HG02981 (cell line): ENCODE data around the gene EMID1.
"Not testable (repeated sequence)": the region's sequence is repeated elsewhere in the genome, so short reads cannot be mapped to it uniquely, and the experiment has no call there.

Experiments used
- ATAC-seq: cut with Tn5 transposase; IDR thresholded peaks from one replicate; pipeline ENCODE4 v1.9.1; 2021; ENCODE audit warnings: mild to moderate bottlenecking, moderate library complexity; ENCODE audit not compliant: unreplicated experiment

Gene EMID1

GRCh38 chr22:29208879-29209623, 3.4 kb downstream of the EMID1 start:
- ATAC-seq: no peak

GRCh38 chr22:29209624-29209929, 3.9 kb downstream of the EMID1 start:
- ATAC-seq: no peak

DNA sequence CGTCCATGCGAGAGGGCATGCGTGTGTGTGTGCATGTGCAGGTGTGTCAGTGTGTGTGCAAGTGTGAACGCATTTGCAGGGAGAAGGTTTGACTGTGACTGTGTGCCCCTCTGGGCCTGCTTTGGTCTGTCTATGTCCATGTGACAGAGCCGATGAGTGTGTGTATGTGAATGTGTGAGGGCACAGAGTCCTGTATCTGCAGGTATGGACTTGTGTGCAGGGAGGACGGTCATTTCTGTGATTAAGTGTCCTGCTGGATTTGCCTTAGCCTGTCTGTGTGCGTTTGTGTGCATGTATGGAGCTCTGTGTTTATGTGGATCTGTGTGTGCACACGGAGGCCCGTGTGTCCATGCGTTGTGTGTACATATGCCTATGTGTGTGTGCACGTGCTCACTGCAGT, 5.4 kb downstream of the EMID1 start:
- ATAC-seq: no peak

- no peak for ATAC-seq
These were observed 5.8 kb downstream of the EMID1 start for GRCh38 chr22:29211466-29211865.

GRCh38 chr22:29212743-29213142, 7.0 kb downstream of the EMID1 start:
- no peak for ATAC-seq

DNA sequence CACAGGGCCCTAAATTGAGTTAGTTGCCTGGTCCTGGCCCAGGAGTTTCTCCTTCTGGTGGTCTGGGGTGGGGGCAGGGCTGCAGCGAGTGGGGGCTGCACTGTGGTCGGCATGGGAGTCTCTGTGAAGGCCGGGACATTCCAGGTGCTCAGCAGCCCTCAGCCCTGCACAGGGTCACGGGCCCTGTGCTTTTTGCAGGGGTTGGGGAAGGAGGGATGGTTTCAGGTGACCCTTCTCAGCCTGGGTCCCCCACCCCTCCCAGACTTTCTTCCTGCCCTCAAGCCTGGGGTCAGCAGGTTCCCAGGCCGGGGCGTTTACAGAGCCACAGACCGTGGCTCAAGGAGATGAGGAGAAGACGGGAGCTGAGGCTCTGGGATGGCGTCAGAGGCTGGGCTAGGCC, 7.8 kb downstream of the EMID1 start:
- ATAC-seq: no peak

DNA sequence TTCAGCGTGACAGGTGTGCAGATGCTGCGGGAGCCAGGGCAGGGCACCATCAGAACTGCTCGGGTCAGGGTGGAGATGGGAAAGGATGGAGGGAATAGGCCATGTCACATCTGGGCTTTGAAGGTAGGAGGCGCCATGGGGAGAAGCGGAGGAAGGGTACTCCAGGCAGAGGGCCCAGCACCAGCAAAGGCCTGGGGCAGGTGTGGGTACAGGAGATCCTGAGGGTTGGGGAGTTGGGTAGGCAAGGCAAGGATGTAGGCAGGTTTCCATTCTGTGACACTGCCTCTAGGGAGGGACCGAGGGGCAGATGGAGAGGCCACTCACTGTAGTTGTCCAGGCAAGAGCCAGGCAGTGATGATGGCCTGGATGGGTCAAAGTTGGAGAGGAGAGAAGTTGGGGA, 8.5 kb downstream of the EMID1 start:
- no peak for ATAC-seq

- ATAC-seq: no peak
These were observed 9.5 kb downstream of the EMID1 start for GRCh38 chr22:29215012-29215860.

- no peak for ATAC-seq
These were observed 10.5 kb downstream of the EMID1 start for GRCh38 chr22:29216011-29216872.

DNA sequence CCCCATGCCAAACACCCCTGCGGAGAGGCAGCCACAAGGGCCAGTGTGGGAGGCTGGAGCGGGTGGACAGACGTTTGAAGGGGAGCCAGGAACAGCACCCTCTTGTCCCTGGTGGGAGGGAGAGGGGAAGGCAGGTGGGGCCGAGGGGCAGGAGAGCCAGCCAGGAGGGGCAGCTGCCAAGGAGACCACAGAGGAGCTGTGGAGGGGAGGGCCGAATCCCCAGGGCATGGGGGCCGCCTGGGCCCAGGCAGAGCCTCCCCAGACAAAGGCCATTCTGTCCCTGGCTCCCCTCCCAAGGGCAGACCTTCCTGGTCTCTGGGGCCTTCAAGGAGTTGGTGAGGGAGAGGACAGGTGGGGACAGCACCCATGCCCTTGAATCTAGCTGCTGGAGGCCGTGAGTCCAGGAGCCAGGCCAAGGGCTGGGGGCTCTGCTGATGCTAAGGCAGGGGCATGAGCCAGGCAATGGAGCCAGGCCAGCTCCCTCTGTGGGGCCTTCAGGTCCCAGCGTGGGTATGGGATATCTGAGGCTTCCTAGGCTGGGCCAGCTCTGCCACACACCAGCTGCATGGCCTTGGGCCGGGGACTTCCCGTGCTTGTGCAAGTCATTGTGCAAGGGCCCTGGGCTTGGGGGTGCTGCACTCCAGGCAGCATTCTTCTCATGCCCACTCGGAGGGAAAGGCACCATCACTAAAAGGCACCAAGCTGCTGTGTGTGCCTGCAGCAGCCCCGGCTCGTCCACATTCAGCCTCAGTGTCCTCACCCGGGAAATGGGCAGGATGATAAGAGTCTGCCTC, 11.4 kb downstream of the EMID1 start:
- ATAC-seq: no peak

- ATAC-seq: no peak
These were observed 12.4 kb downstream of the EMID1 start for GRCh38 chr22:29217827-29218757.

DNA sequence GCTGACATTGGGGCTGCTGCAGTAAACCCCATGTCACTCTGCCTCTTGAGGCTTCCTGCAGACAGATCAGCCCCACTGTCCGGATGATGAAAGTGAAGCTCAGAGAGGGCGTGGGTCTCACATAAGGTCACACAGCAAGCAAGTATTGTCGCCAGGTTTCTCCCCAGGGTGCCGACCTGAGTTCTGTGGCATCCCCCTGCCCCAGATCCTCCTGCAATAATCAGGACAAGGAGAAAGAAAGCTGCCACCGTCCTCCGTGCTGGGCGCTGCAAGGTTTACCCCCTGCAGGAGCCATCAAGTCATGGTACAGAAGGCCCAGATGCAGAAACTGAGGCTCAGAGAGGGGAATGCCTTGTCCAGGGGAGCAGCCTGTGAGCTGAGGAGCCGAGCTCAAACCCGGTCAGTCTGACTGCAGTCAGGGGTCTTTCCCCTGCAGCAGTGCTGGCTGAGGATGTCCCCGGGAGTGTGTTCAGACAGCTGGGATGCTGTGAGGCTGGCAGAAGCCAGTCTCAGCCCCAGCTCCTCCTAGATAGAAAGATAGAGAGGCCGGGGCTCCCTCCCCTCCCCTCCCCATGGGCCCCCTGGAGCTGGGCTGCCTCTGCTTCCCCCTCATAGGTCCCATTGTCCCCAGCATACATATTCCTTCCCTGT, 13.2 kb downstream of the EMID1 start:
- ATAC-seq: no peak

DNA sequence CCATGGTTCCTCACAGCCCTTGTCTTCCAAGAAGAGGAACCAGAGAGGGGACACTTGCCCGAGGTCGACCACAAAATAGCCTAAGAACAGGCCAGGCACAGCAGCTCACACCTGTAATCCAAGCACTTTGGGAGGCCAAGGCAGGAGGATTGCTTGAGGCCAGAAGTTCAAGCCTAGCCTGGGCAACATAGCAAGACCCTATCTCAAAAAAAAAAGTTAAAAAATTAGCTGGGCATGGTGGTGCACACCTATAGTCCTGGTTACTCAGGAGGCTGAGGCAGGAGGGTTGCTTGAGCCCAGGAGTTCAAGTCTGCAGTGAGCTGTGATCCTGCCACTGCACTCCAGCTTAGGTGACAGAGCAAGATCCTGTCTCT, 13.7 kb downstream of the EMID1 start:
- not testable (repeated sequence) for ATAC-seq

DNA sequence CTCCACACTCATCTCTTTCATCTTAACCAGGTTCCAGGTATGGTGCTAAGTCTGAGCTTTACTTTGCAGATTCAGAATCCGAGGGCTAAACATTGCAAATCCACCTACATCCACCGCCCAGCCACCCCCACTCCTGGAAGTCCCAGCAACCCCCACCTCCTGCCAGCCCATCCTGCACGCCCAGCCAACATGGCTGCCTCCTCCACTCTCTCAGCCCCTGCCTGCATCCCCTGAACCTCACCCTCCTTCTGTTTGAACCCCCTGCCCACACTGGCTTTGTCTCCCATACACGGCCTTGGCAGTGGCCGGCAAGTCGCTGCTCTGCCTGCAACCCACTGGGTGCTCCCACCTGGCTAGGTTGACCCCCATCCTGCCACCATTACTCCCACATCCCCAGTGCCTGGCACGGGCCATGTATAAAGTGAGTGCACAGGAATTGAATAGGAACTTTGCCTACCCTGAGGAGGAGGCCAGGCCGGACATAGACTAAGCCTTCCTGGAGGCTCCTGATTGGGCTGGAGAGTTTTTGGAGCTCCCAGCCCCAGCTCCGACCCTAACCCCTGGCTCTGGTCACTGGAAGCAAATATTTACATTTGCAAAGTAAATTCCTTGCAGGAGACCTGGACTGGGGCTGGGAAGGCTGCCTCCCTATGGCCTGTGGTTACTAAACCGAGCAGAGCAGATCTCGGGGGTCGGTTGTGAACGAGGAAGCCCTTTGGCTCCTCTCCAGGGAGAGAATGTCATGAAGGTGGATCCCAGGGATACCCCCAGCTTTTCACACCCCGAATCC, 14.4 kb downstream of the EMID1 start:
- no peak for ATAC-seq

DNA sequence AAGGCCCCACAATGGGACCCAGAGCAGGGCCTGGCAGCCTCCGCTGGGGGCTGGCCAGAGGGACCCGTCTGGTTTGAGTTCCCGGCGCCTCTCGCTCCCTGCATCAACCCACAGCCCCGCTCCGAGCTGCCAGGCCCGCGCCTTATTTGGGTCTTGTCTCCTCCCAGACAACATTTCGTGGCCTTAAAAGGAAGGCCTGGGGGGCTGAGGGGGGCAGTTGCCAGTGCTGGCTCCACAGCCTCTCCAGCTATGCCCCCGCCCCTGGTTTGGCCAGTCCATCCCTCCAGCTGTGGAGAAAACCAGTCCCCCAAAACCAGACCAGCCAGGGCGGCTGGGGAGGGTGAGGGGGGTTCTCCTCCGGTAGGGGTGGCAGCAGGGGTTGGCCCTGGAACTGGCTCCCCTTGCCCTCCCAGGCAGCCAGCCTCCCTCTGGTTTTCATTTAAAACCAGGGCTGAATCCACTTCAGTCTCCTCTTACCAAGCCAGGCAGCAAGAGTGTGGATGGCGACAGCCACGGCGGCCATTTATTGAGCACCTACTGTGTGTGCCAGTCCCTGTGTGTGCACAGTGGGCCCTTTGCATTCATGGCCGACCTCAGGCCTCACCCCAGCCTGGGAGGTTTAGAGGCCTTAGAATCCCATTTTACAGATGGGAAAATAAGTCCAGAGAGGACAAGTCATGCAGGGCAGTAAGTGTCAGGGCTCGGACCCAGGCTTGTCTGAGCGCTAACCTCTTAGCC, 18.6 kb downstream of the EMID1 start:
- no peak for ATAC-seq

DNA sequence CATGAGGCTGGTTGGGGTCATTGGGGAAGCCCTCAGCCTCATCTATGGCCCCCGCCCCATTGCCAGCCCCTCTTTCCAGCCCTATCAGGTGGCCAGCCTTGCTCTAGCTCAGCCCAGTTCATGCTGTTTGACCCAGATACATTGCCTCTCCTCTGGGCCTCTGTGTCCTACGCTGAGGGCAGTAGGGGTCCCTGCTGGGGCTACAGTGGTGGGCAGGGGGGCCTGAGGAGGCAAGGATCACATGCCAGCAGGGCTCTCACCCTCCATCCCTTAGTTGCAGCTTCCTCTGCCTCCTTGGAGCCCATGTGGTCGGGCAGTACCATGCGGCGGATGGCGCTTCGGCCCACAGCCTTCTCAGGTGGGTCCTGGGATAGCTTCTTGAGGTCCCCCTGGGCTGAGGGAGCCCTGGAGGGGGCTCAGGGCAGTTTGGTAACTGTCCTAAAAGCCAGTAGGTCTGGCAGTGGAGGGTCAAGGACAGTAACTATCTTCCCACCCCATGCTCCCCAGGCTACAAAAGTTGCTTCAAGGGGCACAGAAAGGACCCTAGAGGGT, 19.2 kb downstream of the EMID1 start:
- no peak for ATAC-seq

DNA sequence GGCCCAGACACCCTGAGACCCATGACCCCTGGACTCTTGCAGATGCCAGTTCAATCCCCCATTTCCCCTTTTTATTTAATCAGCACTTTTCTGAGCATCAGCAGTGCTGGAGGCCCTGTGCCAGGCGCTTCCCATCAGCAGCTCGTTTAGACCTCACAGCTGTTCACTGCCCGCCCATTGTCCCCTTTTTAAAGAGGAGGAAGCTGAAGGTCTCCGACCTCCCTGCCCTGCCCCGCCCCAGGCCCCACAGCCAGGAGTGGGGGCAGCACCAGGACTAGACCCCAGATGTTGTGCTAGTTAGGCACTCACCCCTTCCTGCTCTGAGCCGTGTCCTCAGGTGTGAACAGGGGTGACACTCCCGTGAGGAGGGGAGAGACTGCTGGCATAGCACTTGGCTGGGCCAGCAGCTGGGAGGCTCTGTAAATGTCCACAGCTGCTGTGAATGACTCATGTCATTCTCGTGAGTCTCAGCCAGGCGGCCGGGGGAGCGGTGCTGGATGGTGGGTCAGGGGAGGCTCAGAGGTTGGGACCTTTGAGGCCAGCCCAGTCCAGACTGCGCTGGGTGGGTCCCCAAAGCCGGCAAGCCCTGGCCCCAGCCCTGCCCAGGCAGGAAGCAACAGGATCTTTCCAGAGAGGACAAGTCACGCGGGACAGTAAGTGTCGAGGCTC, 19.9 kb downstream of the EMID1 start:
- ATAC-seq: no peak
